CD1c-positive myeloid dendritic cell (primary cell): ENCODE data around the gene SHB.

Source experiments
- DNase-seq: peaks from one replicate; pipeline ENCODE4 v3.0.0-alpha.2; 2016; ENCODE audit errors: extremely low spot score

The SHB gene

GRCh38 chr9:38088006-38088925 lies 19.2 kb upstream of the SHB start:
- DNase-seq = peak; percentile 74

- DNase-seq = peak; percentile 27
Observed at GRCh38 chr9:38086496-38086895, 17.5 kb upstream of the SHB start.

- no peak for DNase-seq
Observed at GRCh38 chr9:38085308-38085707, 16.3 kb upstream of the SHB start.

GRCh38 chr9:38084556-38084880 lies 15.5 kb upstream of the SHB start:
- DNase-seq = peak; percentile 74

DNA sequence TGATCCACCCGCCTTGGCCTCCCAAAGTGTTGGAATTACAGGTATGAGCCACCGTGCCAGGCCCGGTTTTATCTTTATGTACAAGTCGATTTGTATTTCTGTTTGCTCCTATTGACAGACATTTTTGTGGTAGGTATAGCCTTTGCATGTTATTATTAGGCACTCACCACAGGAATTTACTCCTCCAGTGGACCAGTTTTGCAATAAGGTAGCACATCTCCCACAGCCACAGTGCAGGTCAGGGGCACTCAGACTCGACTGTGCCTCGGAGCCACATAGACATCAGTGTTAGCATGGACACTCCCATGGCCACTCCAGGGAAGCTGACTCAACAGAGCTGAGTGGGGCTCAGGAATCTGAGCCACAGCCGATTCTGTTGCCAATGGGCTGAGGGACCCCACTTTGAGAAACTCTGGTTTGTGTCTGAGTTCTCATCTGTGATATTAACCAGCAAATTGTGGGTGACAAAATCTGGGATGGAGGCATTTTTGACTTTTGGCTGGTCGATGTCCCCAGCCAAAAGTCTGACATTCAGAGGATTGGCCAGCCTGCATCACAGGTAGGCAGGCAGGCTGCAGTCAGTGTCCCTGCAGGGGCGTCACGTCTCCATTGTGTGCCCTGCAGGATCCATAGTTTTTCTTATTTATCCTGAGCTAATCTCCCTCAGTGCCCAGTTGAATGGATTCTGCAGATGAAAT lies 15.0 kb upstream of the SHB start:
- no peak for DNase-seq

DNA sequence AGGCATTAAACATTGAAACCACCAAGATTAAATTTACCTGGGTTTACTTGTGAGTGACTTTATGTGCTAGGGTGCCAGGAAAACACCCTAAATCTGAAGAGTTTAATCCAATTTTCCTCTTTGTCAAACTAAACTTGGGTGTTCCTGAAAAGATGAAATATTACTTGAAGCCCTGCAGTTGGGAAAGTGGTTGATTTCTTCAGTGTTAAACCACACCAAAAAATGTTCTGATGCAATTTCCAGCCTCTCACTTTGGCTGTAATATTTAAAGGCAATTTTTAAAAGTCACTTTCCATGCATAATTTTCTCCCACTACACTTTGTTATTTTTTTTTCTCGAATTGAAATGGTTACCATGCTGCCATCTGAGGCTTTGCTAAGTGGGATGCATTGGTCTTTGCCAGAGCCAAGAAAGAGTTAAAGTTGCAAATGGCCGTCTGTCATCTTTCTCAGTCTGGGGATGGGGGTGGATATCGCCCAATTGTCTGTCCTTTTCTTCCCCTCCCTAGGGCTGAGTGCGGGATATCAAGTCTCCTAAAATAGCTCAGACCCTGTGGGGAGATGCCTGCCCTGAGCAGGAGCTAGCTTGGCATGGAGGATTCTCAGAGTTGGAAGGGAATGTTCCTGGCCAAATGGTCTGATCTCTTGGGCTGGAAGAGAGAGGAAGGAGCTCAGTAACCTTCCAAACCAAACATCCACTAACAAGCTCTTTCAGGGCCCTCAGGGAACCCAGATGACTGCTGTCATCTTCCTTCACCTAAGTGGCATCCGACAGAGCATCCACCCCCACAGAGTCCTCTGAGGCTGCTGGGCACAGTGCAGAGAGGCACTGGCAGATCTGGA lies 13.6 kb upstream of the SHB start:
- DNase-seq = no peak

- DNase-seq = no peak
Observed at GRCh38 chr9:38081356-38082108, 12.5 kb upstream of the SHB start.

DNA sequence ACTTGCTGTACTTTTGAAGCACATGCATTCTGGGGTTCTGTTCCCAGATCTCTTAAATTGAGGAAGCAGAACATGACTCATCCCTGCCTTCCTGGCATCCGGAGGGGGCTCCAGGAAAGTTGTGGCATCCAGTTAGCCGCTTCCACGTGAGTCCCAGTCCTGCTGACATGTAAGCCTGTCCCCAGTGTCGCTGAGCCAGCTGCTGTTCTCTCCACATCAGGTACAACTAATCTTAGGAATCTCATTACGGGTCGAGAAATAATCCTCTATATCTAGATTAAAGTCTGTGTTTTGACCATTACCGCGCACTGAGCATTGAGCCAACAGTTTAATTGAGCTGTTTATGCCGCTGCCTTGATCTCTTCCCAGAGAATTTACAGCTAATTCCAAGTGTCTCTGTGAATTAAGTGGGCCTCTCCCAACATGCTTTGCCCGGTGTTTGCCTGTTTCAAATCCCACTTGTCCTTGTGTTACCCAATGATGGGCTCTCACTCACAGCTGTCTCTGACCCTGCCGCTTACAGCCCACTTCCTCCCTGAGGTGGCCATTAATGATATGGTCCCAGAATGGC lies 10.5 kb upstream of the SHB start:
- DNase-seq = peak; percentile 76

- DNase-seq = no peak
Observed at GRCh38 chr9:38075272-38075671, 6.2 kb upstream of the SHB start.

- DNase-seq = peak; percentile 67
Observed at GRCh38 chr9:38074441-38074961, 5.5 kb upstream of the SHB start.

DNA sequence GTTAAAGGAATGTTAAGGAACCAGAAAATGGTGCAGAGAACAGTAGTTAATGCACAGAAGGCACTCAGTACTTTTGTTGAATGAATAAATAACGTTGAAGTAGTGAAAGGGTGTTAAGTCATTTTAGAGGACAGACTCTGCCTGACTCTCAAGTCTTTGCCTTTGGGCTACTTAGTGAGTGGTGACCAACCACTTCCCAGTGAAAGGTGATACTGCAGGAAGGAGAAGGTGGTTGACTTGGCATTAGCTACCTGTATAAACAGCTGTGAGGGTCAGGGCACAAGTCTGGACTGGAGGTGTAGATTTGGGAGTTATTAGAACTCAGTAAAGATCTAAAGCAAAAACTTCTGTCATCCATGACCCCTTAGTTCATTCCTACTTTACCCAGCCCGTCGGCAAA lies 4.9 kb upstream of the SHB start:
- DNase-seq = no peak

DNA sequence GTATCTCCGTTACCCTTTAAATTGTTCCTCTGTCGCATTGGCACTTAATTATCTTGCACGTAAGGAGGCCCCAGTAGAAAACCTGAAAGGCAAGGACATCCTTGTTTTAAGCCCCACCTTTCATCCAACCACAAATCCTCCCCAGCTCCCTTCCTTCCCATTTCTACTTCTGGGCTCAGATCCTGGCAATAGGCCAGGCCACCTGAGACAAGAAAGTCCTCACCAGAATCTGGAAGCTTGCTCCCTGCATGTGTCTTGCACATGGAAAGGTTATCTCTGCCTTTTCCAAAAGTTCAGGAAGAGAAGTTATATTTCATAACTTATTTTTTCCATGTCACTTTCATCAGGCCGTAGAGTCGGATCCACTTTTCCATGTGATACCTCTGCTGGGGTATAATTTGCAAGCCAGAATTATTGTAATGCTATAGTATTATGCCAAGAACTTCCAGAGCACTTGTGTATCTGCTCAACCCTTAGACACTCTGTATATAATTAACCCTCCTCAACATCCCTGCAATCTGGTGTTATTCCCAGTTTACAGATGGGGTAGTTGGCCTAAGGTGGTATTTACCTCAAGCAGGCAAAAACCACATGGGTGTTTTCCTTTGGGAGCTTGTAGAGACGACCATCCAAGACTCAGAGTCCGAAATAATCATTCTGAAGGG lies 2.6 kb upstream of the SHB start:
- no peak for DNase-seq

DNA sequence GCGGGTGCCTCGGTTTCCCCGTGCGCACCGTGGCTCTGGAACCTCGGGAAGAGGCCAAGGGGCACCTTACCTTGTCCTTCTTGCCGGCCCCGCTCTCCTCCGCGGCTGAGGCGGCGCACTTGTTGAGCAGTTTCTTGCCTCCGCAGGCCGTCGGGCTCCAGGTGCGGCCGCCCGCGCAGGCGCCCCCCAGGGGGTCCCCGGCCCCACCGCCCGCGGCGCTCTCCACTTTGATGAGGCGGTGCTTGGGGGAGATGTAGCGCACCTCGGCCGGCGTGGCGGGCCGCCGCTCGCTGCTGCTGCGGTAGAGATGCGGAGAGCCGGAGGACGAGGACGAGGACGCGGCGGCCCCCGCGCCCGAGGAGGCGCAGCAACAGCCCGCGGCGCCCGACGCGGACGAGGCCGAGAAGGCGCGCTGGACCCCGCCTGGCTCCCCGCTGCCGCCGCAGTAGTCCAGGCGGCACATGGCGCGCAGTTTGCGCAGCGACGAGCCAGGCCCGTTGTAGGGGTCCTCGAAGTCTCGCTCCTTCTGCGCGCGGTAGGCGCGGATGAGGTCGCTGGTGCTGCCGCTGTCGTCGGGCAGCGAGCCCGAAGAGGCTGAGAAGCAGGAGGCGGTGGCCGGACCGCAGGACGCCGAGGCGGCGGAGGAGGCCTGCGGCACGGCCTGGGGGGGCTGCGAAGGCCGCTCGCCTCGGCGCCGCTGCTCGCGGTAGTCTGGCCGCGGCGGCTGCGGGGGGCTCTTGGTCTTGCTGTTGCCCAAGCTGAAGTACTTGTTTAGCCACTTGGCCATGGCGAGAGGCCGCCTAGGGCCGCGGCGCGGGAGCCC lies 957 bp downstream of the SHB start:
- DNase-seq = no peak

- DNase-seq = peak; percentile 53
Observed at GRCh38 chr9:38066914-38067858, 1.8 kb downstream of the SHB start.

- no peak for DNase-seq
Observed at GRCh38 chr9:38066197-38066913, 2.7 kb downstream of the SHB start.

- DNase-seq = no peak
Observed at GRCh38 chr9:38065369-38066075, 3.5 kb downstream of the SHB start.

- DNase-seq = no peak
Observed at GRCh38 chr9:38064842-38065368, 4.1 kb downstream of the SHB start.
